Motor neuron (in vitro differentiated cells): ENCODE results near the gene NRF1. TPM values are rescaled to one million over a fixed set of nuclear protein-coding genes. Genes with fewer than 3 reads are reported as not detected.
A peak's percentile ranks its signal among the peaks of the same experiment; 100 is the strongest.

ENCODE experiments used
- ATAC-seq, 8 experiments: fragments of 200-7000 bp; cut with Tn5 transposase; replicated peaks in 6 of 8; 2 replicates each; pipeline ENCODE4 v1.8.0; 2021; ENCODE audit warnings: mild to moderate bottlenecking in 8 of 8, moderate library complexity in 8 of 8
- H3K27ac ChIP-seq, 2 donors: fragments of 250-450 bp; sonication (Bioruptor Pico); 2 replicates each; pipeline ENCODE4 v1.9.0; 2021; ENCODE audit warnings: antibody characterized with exemption in 2 of 2, mild to moderate bottlenecking in 2 of 2, moderate library complexity in 1 of 2
- H3K4me1 ChIP-seq, 2 donors: fragments of 250-450 bp; sonication (Bioruptor Pico); replicated peaks in 1 of 2; 2 replicates each; pipeline ENCODE4 v1.6.1; 2021; ENCODE audit warnings: antibody characterized with exemption in 2 of 2, mild to moderate bottlenecking in 2 of 2, moderate library complexity in 1 of 2
- H3K4me3 ChIP-seq, 5 donors: fragments of 250-450 bp; sonication (Bioruptor Pico); 2 replicates each; pipeline ENCODE4 v1.9.0; 2021; ENCODE audit warnings: antibody characterized with exemption in 5 of 5, mild to moderate bottlenecking in 5 of 5, moderate library complexity in 4 of 5
- WGBS, 10 experiments: fragments of 450-650 bp; shearing (Covaris generic); methylation state at CpG; one replicate each; pipeline ENCODE4 v1.0.0; 2022; 5-methylcytosine and 5-hydroxymethylcytosine counted together
- in situ Hi-C, 9 experiments: fragments of 400-800 bp; cut with MboI; loops; one replicate each; pipeline ENCODE4 v1.15.0; 2021; ENCODE audit warnings: low sequenced_read_pairs in 9 of 9, low pct_unique_long_range_greater_than_20kb in 2 of 9; ENCODE audit not compliant: unreplicated experiment in 9 of 9
- total RNA-seq, 8 experiments: library from RNA; unstranded; fragments of 300-600 nt; gene quantifications; 2 replicates each; pipeline versions ENCODE4 v1.2.3 to v1.2.4, GENCODE V29; 2022

Gene NRF1
- total RNA-seq, 8 experiments from 2014 or later = 7.1 to 24.4 (median 11.5) TPM

- in situ Hi-C loops = no loop called here
- peak in 1 of 8 experiments; percentile 21 for ATAC-seq
- H3K4me3 ChIP-seq = no peak overlapping the region
- H3K27ac ChIP-seq = no peak overlapping the region
- 60 to 100% (median 75%) methylated on average over 1 to 2 of the region's 3 CpGs; no CpG with 5 or more reads in 7 of the 10 experiments for WGBS, 10 experiments
- H3K4me1 ChIP-seq = peaks cover 0 to 4% of the 10 kb centered on the region in 2 donors
These were observed 162.4 kb downstream of the NRF1 start for GRCh38 chr7:129773871-129774270.

DNA sequence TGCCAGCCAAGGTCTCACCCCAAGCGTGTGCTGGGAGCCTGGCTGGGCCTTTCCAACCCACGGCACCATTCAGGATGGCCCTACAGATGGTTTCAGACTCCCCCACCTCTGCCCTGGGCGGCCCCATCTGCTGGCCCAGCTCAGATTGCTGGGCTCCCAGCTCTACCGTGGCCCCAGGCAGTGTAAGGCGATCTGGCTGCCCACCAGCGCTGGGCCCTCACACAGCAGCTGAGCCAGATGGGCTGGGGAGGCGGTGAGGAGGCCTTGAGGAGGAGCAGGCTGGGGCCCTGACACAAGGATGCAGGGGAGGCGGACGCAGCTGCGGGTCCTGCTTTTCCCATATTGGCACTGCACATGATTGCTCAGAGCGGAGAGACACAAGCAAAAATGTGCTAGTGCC lies 162.8 kb downstream of the NRF1 start:
- WGBS, 10 experiments = 40 to 91% (median 80%) methylated on average over 1 to 4 of the region's 11 CpGs; no CpG with 5 or more reads in 5 of the 10 experiments
- Histone ChIP-seq H3K4me1 (peaks cover 0 to 4% of the 10 kb centered on the region in 2 donors), H3K27ac (no peak overlapping the region), H3K4me3 (no peak overlapping the region)
- in situ Hi-C loops = no loop called here
- ATAC-seq = peak in 5 of 8 experiments; percentile 18 to 65 (median 28)

DNA sequence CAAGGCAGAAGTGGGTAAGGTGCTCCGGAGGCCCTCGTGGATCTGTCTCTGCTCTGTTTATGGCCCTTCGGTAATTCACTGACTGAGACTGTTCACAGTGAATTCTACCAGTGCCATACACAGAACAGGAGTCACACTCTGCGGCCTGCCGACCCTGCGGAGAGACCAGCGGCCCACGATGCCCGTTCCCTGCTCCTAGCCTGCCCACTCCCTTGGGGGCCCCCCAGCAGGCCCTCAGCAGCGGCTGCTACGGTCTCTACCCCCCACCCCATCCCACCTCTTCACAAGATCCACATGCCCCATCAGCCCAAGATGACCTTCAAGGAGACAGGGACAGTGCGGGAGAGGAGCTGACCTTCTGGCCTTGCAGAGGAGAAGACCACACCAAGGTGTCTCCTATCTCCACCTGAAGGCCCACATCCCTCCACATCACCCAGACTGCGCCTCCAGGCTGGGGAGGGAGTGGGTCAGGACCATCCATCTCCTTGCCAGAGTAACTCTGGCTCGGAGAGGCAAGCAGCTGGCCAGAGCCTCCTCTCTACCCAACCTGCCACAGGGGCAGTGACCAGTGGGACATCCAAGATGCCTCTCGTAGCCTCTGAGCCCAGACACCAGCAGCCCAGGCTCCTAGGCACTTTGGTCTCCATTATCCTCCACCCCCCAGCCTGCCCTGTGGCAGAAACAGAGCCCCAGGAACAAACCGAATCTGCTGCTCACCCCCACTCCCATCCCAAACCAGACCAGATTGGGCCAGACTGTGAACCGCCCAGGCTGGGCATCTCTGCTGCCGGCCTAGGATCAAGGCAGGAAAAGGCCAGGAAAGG lies 163.6 kb downstream of the NRF1 start:
- no peak for ATAC-seq
- Histone ChIP-seq H3K4me3 (no peak overlapping the region), H3K4me1 (peaks cover 0 to 4% of the 10 kb centered on the region in 2 donors), H3K27ac (no peak overlapping the region)
- 70 to 100% (median 80%) methylated on average over 1 to 2 of the region's 18 CpGs; no CpG with 5 or more reads in 7 of the 10 experiments for WGBS, 10 experiments
- in situ Hi-C loops = no loop called here

DNA sequence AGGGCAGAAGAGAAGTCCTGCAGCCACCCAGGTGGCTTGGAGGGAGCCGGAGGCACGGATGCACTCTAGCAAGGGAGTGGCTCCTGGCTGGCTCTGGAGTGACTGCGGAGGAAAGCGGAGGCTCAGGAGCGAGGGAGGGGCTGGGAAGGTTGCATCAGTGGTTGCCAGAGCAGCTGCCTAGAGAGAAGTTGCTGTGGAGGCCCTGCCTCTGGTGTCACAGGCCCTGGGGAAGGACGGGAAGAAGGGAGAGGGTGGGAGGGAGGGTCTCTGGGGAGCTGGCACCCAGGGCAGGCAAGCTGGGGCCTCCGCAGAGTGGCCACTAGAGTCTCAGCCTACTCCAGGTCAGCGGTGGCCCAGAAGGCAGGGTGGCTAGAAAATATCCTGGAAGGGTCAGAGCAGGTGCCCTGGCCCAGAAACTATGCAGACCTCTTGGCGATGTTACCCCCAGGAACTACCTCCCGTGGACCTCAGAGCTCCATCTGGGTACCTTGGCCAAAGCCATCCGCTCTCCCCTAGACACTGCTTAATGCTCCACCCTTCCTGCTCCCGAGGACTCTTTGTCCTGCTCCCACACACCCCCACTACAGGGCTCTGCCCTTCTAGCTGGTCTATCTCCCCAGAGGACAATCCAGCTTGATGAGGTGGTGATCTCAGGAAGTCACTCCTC lies 164.3 kb downstream of the NRF1 start:
- in situ Hi-C loops = no loop called here
- Histone ChIP-seq H3K4me3 (no peak overlapping the region), H3K27ac (no peak overlapping the region), H3K4me1 (peaks cover 0 to 4% of the 10 kb centered on the region in 2 donors)
- 32 to 100% (median 80%) methylated on average over 1 to 5 of the region's 12 CpGs; no CpG with 5 or more reads in 5 of the 10 experiments for WGBS, 10 experiments
- peak in 4 of 8 experiments; percentile 13 to 64 (median 46) for ATAC-seq

- Histone ChIP-seq H3K4me3 (no peak overlapping the region), H3K27ac (no peak overlapping the region), H3K4me1 (peaks cover 0 to 7% of the 10 kb centered on the region in 2 donors)
- in situ Hi-C loops = no loop called here
- 86% methylated on average over 1 of the region's 1 CpG; no CpG with 5 or more reads in 9 of the 10 experiments for WGBS, 10 experiments
- no peak for ATAC-seq
These were observed 164.8 kb downstream of the NRF1 start for GRCh38 chr7:129776362-129776722.

- Histone ChIP-seq H3K27ac (no peak overlapping the region), H3K4me1 (peaks cover 0 to 7% of the 10 kb centered on the region in 2 donors), H3K4me3 (no peak overlapping the region)
- in situ Hi-C loops = no loop called here
- ATAC-seq = no peak
- WGBS, 10 experiments = 33 to 90% (median 65%) methylated on average over 1 to 13 of the region's 19 CpGs; no CpG with 5 or more reads in 5 of the 10 experiments
These were observed 165.8 kb downstream of the NRF1 start for GRCh38 chr7:129777195-129777844.

DNA sequence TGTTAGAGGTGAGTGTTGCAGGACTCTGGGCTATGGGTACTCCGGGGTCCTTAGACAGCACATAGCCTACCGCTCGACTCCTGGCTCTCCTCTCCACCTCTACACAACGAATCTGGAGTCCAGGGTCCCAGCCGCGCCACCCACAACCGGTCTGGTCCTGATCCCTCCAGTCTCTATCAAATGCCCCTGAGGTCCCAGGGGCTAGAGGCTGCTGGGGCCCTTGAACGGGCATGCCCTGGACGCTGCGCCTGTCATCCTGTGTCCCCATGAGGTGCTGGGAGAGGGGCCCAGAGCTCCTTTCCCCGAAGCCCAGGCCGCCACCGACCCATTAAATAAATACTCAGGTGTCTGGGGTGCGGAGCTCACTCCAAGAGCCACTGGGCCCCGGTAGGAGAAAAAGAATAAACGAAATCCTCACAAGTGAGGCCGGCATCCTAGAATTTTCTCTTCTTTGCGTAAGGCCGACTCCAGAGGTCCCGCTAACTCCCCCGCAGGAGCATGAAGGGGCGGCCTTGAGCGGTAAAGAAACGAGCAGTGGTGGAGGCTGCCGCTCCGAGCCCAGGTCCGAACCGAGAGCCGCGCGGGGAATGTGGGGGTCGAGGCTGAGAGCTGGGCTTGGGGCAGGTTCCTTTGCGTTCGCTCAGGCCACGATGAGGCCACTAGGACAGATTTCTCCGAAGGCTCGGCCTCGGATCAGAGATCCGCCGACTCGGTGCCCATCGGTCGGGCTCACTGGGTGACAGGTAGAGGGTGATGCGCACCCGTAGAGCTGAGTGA lies 166.7 kb downstream of the NRF1 start:
- no peak overlapping the region for H3K27ac ChIP-seq
- peaks cover 0 to 7% of the 10 kb centered on the region in 2 donors for H3K4me1 ChIP-seq
- in situ Hi-C loops = no loop called here
- no peak for ATAC-seq
- no peak overlapping the region for H3K4me3 ChIP-seq
- WGBS, 10 experiments = 0 to 51% (median 38%) methylated on average over 1 to 19 of the region's 45 CpGs; no CpG with 5 or more reads in 1 of the 10 experiments

DNA sequence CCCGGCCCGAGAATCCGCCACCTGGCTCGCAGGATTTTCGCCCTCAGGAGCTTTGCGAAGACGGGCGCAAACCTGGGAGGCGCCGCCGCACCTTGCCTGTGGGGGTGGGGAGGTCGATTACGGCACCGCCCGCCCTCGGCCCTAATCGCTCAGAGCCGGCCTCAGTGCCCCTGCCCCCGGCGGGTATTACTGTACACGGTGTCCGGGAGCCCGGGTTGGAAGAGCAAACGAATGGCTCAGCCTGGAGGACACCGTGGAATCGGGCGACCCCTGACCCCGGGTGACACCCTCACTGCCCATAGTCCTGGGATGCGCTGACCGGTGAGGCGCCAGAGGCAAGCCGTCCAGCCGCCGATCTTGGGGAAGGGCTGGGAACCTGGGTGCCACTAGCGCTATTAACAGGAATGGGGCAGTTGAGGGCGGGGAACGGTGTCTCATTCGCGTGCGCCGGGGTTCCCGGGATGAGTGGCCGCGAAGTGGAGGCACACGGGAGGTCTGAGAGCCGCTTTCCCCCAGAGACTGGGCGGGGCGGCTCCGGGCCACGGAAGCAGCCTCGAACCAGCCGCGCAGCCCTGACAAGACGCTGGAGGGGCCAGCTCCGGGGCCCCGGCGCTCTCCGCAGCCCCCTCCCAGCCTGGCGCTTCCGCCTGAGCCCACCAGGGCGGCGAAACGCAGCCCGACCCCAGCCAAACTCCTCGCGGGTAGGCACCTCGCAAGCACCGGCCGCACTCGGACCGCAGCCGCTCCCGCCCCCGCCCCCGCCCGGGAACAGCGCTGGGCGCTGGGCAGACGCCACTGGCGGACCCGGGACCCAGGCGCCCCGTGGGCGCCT lies 167.5 kb downstream of the NRF1 start:
- no peak overlapping the region for H3K27ac ChIP-seq
- peak in 4 of 8 experiments; percentile 0 to 11 (median 6) for ATAC-seq
- in situ Hi-C loops = no loop called here
- H3K4me3 ChIP-seq = peak overlapping the region in 4 of 5 donors; percentile 16 to 28 (median 24)
- peaks cover 0 to 7% of the 10 kb centered on the region in 2 donors for H3K4me1 ChIP-seq
- WGBS, 10 experiments = 0 to 6% (median 0%) methylated on average over 1 to 10 of the region's 84 CpGs; no CpG with 5 or more reads in 7 of the 10 experiments

DNA sequence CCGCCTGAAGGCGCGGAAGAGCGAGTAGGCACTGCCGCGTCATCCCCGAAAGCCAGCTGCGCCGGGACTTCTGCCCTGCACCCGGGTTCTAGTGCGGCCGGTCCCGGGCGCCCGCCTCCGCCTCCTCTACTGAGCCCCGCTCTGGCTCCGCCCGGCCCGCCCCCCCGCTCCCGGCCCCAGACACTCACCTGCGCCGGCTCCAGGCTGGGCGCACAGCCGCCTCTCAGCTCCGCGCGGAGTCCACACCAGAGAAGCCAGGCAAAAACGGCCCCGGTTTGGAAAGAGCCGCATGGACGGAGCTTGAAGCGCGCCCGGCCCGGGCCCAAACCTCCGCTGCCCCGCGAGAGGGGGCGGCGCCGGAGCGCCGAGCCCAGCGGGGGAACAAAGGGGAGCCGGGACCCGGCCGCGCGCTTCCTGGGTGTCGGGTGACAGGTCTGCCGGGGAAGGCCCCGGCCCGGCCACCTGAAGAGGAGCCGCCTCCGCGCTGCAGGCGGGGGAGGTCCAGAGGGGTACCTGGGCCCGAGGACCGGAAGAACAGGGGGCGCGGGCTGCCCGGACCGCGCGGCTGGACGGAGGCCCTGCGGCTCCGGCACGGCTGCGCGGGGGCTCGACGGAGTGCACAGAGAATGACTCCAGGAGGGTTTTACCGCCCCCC lies 168.2 kb downstream of the NRF1 start:
- ATAC-seq = peak; percentile 7 to 65 (median 26)
- 0% methylated on average over 3 of the region's 76 CpGs; no CpG with 5 or more reads in 9 of the 10 experiments for WGBS, 10 experiments
- Histone ChIP-seq H3K27ac (no peak overlapping the region), H3K4me1 (peaks cover 0 to 7% of the 10 kb centered on the region in 2 donors), H3K4me3 (peak overlapping the region in 4 of 5 donors; percentile 16 to 28 (median 24))
- in situ Hi-C loops = no loop called here

- Histone ChIP-seq H3K4me3 (peak overlapping the region in 3 of 5 donors; percentile 22 to 28 (median 25)), H3K4me1 (peaks cover 0 to 7% of the 10 kb centered on the region in 2 donors), H3K27ac (no peak overlapping the region)
- WGBS, 10 experiments = 2% methylated on average over 10 of the region's 64 CpGs; no CpG with 5 or more reads in 9 of the 10 experiments
- in situ Hi-C loops = no loop called here
- peak; percentile 55 to 78 (median 69) for ATAC-seq
These were observed 168.9 kb downstream of the NRF1 start for GRCh38 chr7:129780257-129780973.
